Neural crest cell (in vitro differentiated cells): ENCODE data around the gene TNFRSF1A. TPM values are rescaled to one million over a fixed set of nuclear protein-coding genes. Genes with fewer than 3 reads are reported as not detected.

Source experiments
- DNase-seq: peaks from one replicate; pipeline ENCODE4 v3.0.0; 2021; ENCODE audit warnings: low read depth, mixed read lengths, low spot score
- H3K27ac Mint-ChIP-seq: one replicate; pipeline ENCODE4 v1.8.0; 2021; ENCODE audit warnings: mild to moderate bottlenecking, mixed read lengths; ENCODE audit not compliant: unreplicated experiment
- H3K27me3 Mint-ChIP-seq: 2 replicates; pipeline ENCODE4 v1.8.0; 2021; ENCODE audit warnings: low read depth, mild to moderate bottlenecking, mixed read lengths
- H3K36me3 Mint-ChIP-seq: 2 replicates; pipeline ENCODE4 v1.8.0; 2021; ENCODE audit warnings: low read depth, mild to moderate bottlenecking, mixed read lengths
- H3K4me1 Mint-ChIP-seq: 2 replicates; pipeline ENCODE4 v1.8.0; 2021; ENCODE audit warnings: mixed read lengths
- H3K4me3 Mint-ChIP-seq: one replicate; pipeline ENCODE4 v1.8.0; 2021; ENCODE audit warnings: mild to moderate bottlenecking, mixed read lengths
- H3K9me3 Mint-ChIP-seq: 2 replicates; pipeline ENCODE4 v1.8.0; 2021; ENCODE audit warnings: mixed read lengths
- CTCF ChIP-seq: fragments of 200-600 bp; sonication (generic); conservative IDR thresholded peaks from 2 replicates; pipeline ENCODE4 v1.5.0; 2021; ENCODE audit warnings: antibody characterized with exemption, mild to moderate bottlenecking
- total RNA-seq: library from RNA; stranded (reverse); gene quantifications from 2 replicates; pipeline ENCODE4 v1.2.1, GENCODE V29; 2021

The TNFRSF1A gene
- total RNA-seq, 1 donor from 2014 or later = 47.7 TPM

GRCh38 chr12:6280672-6281071, 61.2 kb downstream of the TNFRSF1A start:
- no peak overlapping the region for H3K27ac Mint-ChIP-seq
- no peak for TF ChIP-seq CTCF
- no peak for DNase-seq

GRCh38 chr12:6280053-6280469, 61.8 kb downstream of the TNFRSF1A start:
- peaks cover 10% of the 10 kb centered on the region for H3K4me1 Mint-ChIP-seq
- H3K27ac Mint-ChIP-seq = no peak overlapping the region
- peaks cover 55% of the 10 kb centered on the region for H3K27me3 Mint-ChIP-seq
- peak overlapping the region; percentile 23 for H3K4me3 Mint-ChIP-seq
- DNase-seq = no peak
- H3K36me3 Mint-ChIP-seq = no peaks in the 10 kb centered on the region
- TF ChIP-seq CTCF = no peak
- H3K9me3 Mint-ChIP-seq = no peaks in the 10 kb centered on the region

More at GRCh38 chr12:6280672-6281071, 61.2 kb downstream of the TNFRSF1A start:
- Mint-ChIP-seq H3K9me3 (no peaks in the 10 kb centered on the region), H3K27me3 (peaks cover 51% of the 10 kb centered on the region), H3K4me1 (peaks cover 12% of the 10 kb centered on the region), H3K36me3 (no peaks in the 10 kb centered on the region), H3K4me3 (no peak overlapping the region)

- peak overlapping the region; percentile 32 for H3K4me3 Mint-ChIP-seq
- TF ChIP-seq CTCF = no peak
- peaks cover 11% of the 10 kb centered on the region for H3K4me1 Mint-ChIP-seq
- no peaks in the 10 kb centered on the region for H3K9me3 Mint-ChIP-seq
- no peak overlapping the region for H3K27ac Mint-ChIP-seq
- no peak for DNase-seq
- no peaks in the 10 kb centered on the region for H3K36me3 Mint-ChIP-seq
- H3K27me3 Mint-ChIP-seq = peaks cover 52% of the 10 kb centered on the region
These were observed 62.2 kb downstream of the TNFRSF1A start for GRCh38 chr12:6279631-6280030.

GRCh38 chr12:6279256-6279628, 62.6 kb downstream of the TNFRSF1A start:
- no peak overlapping the region for H3K27ac Mint-ChIP-seq
- peaks cover 14% of the 10 kb centered on the region for H3K4me1 Mint-ChIP-seq
- TF ChIP-seq CTCF = no peak
- DNase-seq = no peak
- peaks cover 48% of the 10 kb centered on the region for H3K27me3 Mint-ChIP-seq
- no peak overlapping the region for H3K4me3 Mint-ChIP-seq
- no peaks in the 10 kb centered on the region for H3K9me3 Mint-ChIP-seq
- no peaks in the 10 kb centered on the region for H3K36me3 Mint-ChIP-seq

Other genes starting within 250 kb of the TNFRSF1A start
- 0.02 and 0.21 TPM in 2 replicates for gene VWF, start 217.4 kb downstream of the TNFRSF1A start, total RNA-seq
- gene CD9, start 141.7 kb downstream of the TNFRSF1A start, total RNA-seq = 1.8 and 2.1 TPM in 2 replicates
- gene PLEKHG6, start 31.4 kb downstream of the TNFRSF1A start, total RNA-seq = 0.47 and 0.55 TPM in 2 replicates
- gene SCNN1A, start 33.5 kb upstream of the TNFRSF1A start, total RNA-seq = not detected in 2 replicates
- gene LTBR, start 42.1 kb upstream of the TNFRSF1A start, total RNA-seq = 1.6 and 1.7 TPM in 2 replicates
- gene CD27, start 102.9 kb upstream of the TNFRSF1A start, total RNA-seq = not detected in 2 replicates
- gene TAPBPL, start 110.0 kb upstream of the TNFRSF1A start, total RNA-seq = 0.73 and 1.2 TPM in 2 replicates
- gene VAMP1, start 128.6 kb upstream of the TNFRSF1A start, total RNA-seq = 8.7 and 9.8 TPM in 2 replicates
- gene MRPL51, start 151.2 kb upstream of the TNFRSF1A start, total RNA-seq = 262 and 272 TPM in 2 replicates
- 133 TPM in 2 replicates for gene NCAPD2, start 152.0 kb upstream of the TNFRSF1A start, total RNA-seq
- gene GAPDH, start 192.4 kb upstream of the TNFRSF1A start, total RNA-seq = 3,867 and 3,984 TPM in 2 replicates
- 27.2 and 28.9 TPM in 2 replicates for gene IFFO1, start 214.0 kb upstream of the TNFRSF1A start, total RNA-seq
- gene NOP2, start 226.2 kb upstream of the TNFRSF1A start, total RNA-seq = 73.3 and 75.1 TPM in 2 replicates